Ovary (tissue), 9 donors: ENCODE data around the gene NR2F2. TPM values are rescaled to one million over a fixed set of nuclear protein-coding genes. Genes with fewer than 3 reads are reported as not detected.

Source experiments
- DNase-seq, 5 donors: peaks; one replicate each; pipeline ENCODE4 v3.0.0-alpha.2; 2019 to 2020
- H3K27ac ChIP-seq, 2 donors: fragments of 200-600 bp; one replicate each; pipeline versions ENCODE4 v1.5.1 to v1.8.0; 2019 to 2022
- H3K27me3 ChIP-seq: fragments of 200-600 bp; one replicate; pipeline ENCODE4 v1.8.0; 2022
- H3K36me3 ChIP-seq: fragments of 200-600 bp; sonication (generic); one replicate; pipeline ENCODE4 v1.5.1; 2019
- H3K4me1 ChIP-seq: one replicate; pipeline ENCODE4 v1.8.1; 2013; ENCODE audit warnings: mild to moderate bottlenecking, moderate library complexity; ENCODE audit not compliant: insufficient read depth
- H3K4me3 ChIP-seq: fragments of 200-600 bp; sonication (generic); one replicate; pipeline ENCODE4 v1.5.1; 2017
- H3K9me3 ChIP-seq, 2 donors: fragments of 200-600 bp in 1 of 2; sonication (generic) in 1 of 2; one replicate each; pipeline versions ENCODE4 v1.5.1 to v1.8.1; 2013 to 2019; ENCODE audit warnings: mild to moderate bottlenecking in 1 of 2, moderate library complexity in 1 of 2
- CTCF ChIP-seq, 3 donors: fragments of 450-650 bp in 2 of 3; fragments of 200-600 bp in 1 of 3; IDR thresholded peaks; one replicate each; pipeline versions ENCODE4 v1.5.1 to v1.8.0; 2016 to 2022; ENCODE audit warnings: antibody characterized with exemption in 3 of 3, mild to moderate bottlenecking in 1 of 3
- EP300 ChIP-seq: sonication (generic); formaldehyde crosslinking; IDR thresholded peaks from one replicate; pipeline ENCODE4 v1.6.1; 2017; ENCODE audit warnings: antibody characterized with exemption
- POLR2A ChIP-seq: fragments of 450-650 bp; IDR thresholded peaks from one replicate; pipeline ENCODE4 v1.6.1; 2017; ENCODE audit warnings: antibody characterized with exemption, mild to moderate bottlenecking, moderate library complexity
- WGBS, 3 donors: extraction: QIAGEN DNeasy Blood & Tissue Kit in 1 of 3; methylation state at CpG; one replicate each; pipeline versions ENCODE4 v1.1.5 to v1.1.7; 2013 to 2017; 5-methylcytosine and 5-hydroxymethylcytosine counted together
- intact Hi-C, 4 donors: fragments of 100-400 bp; cut with DNase I; formaldehyde crosslinking; loops; one replicate each; pipeline versions ENCODE4 v1.11.0 to v1.15.1; 2022 to 2023
- polyA plus RNA-seq, 2 donors: library from polyadenylated mRNA; stranded (reverse); fragments of 200-250 nt in 1 of 2; fragments of 350-450 nt in 1 of 2; fragmentation: Illumina TruSeq in 1 of 2; extraction: RNeasy Lipid Tissue Mini Kit (QIAGEN cat#74804) in 1 of 2; gene quantifications; one replicate each; pipeline ENCODE4 v1.2.3, GENCODE V29; 2013 to 2014
- total RNA-seq, 7 donors: library from RNA; depleted of rRNA in 2 of 7; stranded (reverse); fragments of >200 nt in 2 of 7; fragmentation: NEBNext Ultra II Directional in 3 of 7; extraction: Animal tissue kit (Norgen Biotek cat#: 25700) in 3 of 7; gene quantifications; one replicate each; pipeline versions ENCODE4 v1.1.0 to v1.2.4, GENCODE V29; 2016 to 2023
- donor health status: DM: no; HTN: no; CAD: no; lungs with moderate emphysema.
- donor health status: DM: no; HTN: no; CAD: no.
- donor health status: Bipolar disorder and iron deficiency.
- donor health status: DM: yes; HTN: yes; CAD: no.
- donor health status: DM: no; HTN: no; CAD: no.
- donor health status: DM: yes; HTN: yes; CAD: no.

Gene NR2F2
- total and polyA plus RNA-seq, 9 donors: 68.6 to 424 (median 343) TPM

GRCh38 chr15:96306321-96306720, 24.2 kb upstream of the NR2F2 start:
- DNase-seq: no peak
- no peaks in the 10 kb centered on the region for H3K27me3 ChIP-seq
- TF ChIP-seq CTCF (IDR thresholded peaks at IDR 0.05): no peak
- TF ChIP-seq EP300: no peak
- no peak for TF ChIP-seq POLR2A
- no peaks in the 10 kb centered on the region for H3K36me3 ChIP-seq
- no peaks in the 10 kb centered on the region for H3K9me3 ChIP-seq
- WGBS, 3 donors: 96 to 100% (median 98%) methylated on average over 1 of the region's 1 CpG
- no peak overlapping the region for H3K27ac ChIP-seq
- peaks cover 6% of the 10 kb centered on the region for H3K4me1 ChIP-seq
- H3K4me3 ChIP-seq: no peak overlapping the region
- intact Hi-C loops: no loop called here

GRCh38 chr15:96307856-96308394, 22.6 kb upstream of the NR2F2 start:
- H3K9me3 ChIP-seq: no peaks in the 10 kb centered on the region
- no peak for TF ChIP-seq EP300
- WGBS, 3 donors: 70 to 73% (median 73%) methylated on average over 5 of the region's 5 CpGs
- H3K27ac ChIP-seq: no peak overlapping the region
- no peaks in the 10 kb centered on the region for H3K27me3 ChIP-seq
- intact Hi-C loops: no loop called here
- no peak overlapping the region for H3K4me3 ChIP-seq
- peaks cover 10% of the 10 kb centered on the region for H3K4me1 ChIP-seq
- H3K36me3 ChIP-seq: no peaks in the 10 kb centered on the region
- no peak for DNase-seq

- Histone ChIP-seq H3K27ac (no peak overlapping the region), H3K9me3 (no peaks in the 10 kb centered on the region), H3K36me3 (no peaks in the 10 kb centered on the region), H3K4me1 (peaks cover 10% of the 10 kb centered on the region), H3K4me3 (no peak overlapping the region), H3K27me3 (no peaks in the 10 kb centered on the region)
- intact Hi-C loops: no loop called here
- TF ChIP-seq POLR2A (no peak), CTCF (IDR thresholded peaks at IDR 0.05) (no peak), EP300 (no peak)
- DNase-seq: no peak
- WGBS, 3 donors: 25 to 44% (median 38%) methylated on average over 5 of the region's 5 CpGs
Observed at GRCh38 chr15:96309143-96309660, 21.3 kb upstream of the NR2F2 start.

- no peak for DNase-seq
- H3K9me3 ChIP-seq: no peaks in the 10 kb centered on the region
- H3K27ac ChIP-seq: peak overlapping the region in 1 of 2 donors; percentile 7
- 21 to 30% (median 25%) methylated on average over 5 of the region's 5 CpGs for WGBS, 3 donors
- intact Hi-C loops: no loop called here
- peaks cover 10% of the 10 kb centered on the region for H3K4me1 ChIP-seq
- no peaks in the 10 kb centered on the region for H3K36me3 ChIP-seq
- no peak for TF ChIP-seq POLR2A
- no peak for TF ChIP-seq EP300
- no peak for TF ChIP-seq CTCF (IDR thresholded peaks at IDR 0.05)
- H3K27me3 ChIP-seq: no peaks in the 10 kb centered on the region
- no peak overlapping the region for H3K4me3 ChIP-seq
Observed at GRCh38 chr15:96311256-96311955, 19.1 kb upstream of the NR2F2 start.

GRCh38 chr15:96311956-96312294, 18.6 kb upstream of the NR2F2 start:
- intact Hi-C loops: no loop called here
- H3K4me3 ChIP-seq: no peak overlapping the region
- H3K27me3 ChIP-seq: no peaks in the 10 kb centered on the region
- TF ChIP-seq CTCF (IDR thresholded peaks at IDR 0.05): no peak
- TF ChIP-seq POLR2A: no peak
- no peak for TF ChIP-seq EP300
- peaks cover 10% of the 10 kb centered on the region for H3K4me1 ChIP-seq
- no peak for DNase-seq
- 75 to 94% (median 84%) methylated on average over 5 of the region's 5 CpGs for WGBS, 3 donors
- no peak overlapping the region for H3K27ac ChIP-seq
- H3K36me3 ChIP-seq: no peaks in the 10 kb centered on the region
- no peaks in the 10 kb centered on the region for H3K9me3 ChIP-seq
